Testis (tissue), 2 donors: Measurements from ENCODE around the gene GAB4.

Source experiments
- CTCF ChIP-seq, 3 experiments: fragments of 450-650 bp in 2 of 3; fragments of 200-600 bp in 1 of 3; sonication (generic) in 1 of 3; IDR thresholded peaks; one replicate each; pipeline ENCODE4 v1.5.1; 2016 to 2019; ENCODE audit warnings: antibody characterized with exemption in 3 of 3, mild to moderate bottlenecking in 2 of 3, moderate library complexity in 1 of 3
- POLR2A ChIP-seq: fragments of 450-650 bp; IDR thresholded peaks from one replicate; pipeline ENCODE4 v1.6.1; 2017; ENCODE audit warnings: antibody characterized with exemption, mild to moderate bottlenecking, moderate library complexity

DNA sequence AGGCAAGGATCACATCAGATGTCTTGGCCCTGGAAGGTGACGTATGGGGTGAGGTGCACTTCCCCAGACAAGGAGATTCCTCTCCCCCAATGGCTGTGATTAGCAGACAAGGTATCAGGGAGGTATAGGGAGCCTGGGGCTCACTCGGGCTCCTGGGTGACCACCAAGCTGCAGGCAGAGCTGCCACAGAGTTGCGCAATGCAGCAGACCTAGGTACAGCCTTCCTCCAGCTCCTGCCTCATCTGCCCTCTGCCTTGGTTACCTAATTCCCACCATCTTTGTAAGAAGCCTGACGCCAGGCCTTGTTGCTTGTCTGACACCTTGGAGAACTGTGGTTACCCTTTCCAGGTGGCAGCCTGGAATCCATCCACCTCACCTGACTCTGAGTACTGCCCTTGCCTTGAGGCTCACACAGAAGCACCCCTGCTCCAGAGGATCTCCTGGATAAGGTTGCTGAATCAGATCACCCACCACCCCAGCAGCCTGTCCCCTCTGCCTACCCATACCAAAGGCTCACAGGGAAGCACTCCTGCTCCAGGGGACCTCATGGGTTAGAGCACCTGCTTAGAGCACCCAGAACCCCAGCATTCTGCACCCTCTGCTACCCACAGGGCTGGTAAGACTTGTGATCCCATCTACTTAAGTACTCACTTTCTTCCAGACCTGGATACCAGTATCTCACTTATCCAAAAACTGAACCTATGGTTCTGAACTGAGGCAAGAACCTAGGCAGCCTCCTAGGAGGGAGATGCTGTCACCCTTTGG is 40.4 kb downstream of the GAB4 start:
- TF ChIP-seq CTCF (IDR thresholded peaks at IDR 0.05) (no peak), POLR2A (no peak)
